ENCODE measurements around the gene USP9Y.
"Not testable (repeated sequence)": the region's sequence is repeated elsewhere in the genome, so short reads cannot be mapped to it uniquely, and the experiment has no call there.

The USP9Y gene, protein sequence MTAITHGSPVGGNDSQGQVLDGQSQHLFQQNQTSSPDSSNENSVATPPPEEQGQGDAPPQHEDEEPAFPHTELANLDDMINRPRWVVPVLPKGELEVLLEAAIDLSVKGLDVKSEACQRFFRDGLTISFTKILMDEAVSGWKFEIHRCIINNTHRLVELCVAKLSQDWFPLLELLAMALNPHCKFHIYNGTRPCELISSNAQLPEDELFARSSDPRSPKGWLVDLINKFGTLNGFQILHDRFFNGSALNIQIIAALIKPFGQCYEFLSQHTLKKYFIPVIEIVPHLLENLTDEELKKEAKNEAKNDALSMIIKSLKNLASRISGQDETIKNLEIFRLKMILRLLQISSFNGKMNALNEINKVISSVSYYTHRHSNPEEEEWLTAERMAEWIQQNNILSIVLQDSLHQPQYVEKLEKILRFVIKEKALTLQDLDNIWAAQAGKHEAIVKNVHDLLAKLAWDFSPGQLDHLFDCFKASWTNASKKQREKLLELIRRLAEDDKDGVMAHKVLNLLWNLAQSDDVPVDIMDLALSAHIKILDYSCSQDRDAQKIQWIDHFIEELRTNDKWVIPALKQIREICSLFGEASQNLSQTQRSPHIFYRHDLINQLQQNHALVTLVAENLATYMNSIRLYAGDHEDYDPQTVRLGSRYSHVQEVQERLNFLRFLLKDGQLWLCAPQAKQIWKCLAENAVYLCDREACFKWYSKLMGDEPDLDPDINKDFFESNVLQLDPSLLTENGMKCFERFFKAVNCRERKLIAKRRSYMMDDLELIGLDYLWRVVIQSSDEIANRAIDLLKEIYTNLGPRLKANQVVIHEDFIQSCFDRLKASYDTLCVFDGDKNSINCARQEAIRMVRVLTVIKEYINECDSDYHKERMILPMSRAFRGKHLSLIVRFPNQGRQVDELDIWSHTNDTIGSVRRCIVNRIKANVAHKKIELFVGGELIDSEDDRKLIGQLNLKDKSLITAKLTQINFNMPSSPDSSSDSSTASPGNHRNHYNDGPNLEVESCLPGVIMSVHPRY (N-terminal part only)

GRCh38 chrY:12701181-12701695 is at the start of gene USP9Y:
Gene USP9Y, plus strand, starts transcription at chrY:12701231. Its CDS starts 8,217 bp downstream, at chrY:12709448.
- no peak for DNase-seq

DNA sequence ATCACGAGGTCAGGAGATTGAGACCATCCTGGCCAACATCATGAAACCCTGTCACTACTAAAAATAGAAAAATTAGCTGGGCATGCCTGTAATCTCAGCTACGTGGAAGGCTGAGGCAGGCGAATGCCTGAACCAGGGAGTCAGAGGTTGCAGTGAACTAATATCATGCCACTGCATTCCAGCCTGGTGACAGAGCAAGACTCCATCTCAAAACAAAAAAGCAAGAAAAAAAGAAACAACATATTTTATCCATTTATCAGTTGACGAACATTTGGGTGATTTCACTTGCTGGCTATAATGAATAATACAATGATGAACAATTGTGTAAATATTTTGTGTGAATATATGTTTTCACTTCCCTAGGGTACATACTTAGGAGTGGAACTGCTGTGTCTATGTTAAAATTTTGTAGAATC is 49.4 kb upstream of the USP9Y start:
- DNase-seq, result no peak

DNA sequence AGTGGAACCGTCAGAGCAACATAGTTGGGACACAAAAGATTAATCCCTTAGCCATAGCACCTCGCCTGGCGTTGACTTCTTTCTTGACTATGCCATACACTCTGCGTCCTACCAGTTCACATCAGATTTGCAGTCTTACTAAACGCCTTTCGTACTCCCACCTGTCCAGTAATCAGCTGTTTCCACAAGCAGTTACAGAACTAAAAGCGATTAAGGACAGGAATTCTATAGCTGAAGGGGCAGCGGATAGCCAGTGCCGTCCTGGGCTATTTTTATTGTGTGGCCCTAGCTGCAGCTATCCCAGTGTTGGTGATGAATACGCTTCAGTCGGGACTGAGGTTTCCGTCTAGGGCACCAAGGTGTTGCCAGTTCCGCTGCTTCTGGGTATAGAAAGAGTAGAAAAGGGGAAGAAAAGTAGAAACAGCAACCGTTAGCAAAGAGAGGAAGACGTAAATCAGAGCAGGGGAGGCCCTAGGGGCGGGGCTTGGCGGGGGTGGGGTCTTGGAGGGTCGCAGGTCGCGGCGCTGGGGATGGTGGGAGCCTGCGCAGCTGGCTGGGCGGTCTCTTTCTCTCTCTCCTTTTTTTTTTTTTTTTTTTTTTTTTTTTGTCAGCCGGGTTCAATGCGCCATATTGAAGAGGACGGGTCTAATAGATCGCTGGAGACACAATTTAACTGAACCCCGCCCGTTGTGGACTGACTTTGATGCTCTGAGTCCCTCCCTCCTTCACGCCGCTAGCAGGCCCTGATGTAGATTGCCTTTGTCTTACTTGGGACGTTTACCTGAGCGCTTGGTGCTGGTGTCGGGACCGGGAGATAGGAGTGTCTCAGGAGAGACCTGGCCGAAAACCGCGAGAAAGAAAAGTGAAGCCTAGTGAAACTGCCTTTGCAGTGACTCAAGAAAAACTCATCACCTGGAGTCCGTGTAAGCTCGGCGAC is 39.0 kb upstream of the USP9Y start:
- no peak for DNase-seq

DNA sequence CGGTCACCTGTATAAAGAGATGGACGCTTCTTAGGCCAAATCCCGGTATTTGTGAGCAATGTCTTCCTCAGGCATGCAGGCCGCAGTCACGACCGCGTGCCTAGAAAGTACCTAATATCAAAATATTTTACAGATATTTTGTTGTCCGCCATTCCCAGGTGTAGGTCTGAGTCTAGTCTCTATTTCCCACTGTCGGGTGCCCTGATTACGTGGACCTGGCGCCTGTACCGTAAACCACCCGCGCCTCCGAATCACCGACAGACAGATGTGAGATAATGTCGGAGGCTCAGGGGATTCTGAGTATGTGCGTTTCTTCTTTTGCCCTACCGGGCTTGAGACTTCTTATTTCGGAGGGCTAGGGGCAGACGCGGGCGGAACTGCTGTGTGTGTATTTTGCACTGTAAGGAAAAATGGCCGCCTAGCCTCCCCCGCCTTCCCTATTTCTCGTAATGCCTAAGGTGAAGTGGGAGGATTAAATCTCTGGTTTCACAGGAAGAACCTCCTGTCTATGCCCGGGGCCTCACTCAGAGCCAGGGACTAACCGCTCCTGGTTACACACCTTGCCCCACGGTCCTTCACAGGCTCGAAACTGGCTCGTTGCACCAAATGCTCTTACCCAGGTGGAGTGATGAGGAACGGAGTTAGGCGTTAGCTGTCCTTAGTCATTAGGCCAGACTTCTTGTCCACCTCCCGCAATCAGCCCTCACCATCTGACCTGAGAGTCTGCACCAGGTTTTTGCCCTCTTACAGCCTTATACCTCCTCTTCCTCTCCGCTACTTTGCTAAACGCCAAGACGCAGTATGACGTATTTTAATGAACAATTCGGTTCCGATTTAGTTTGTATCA is 38.1 kb upstream of the USP9Y start:
- no peak for DNase-seq

DNA sequence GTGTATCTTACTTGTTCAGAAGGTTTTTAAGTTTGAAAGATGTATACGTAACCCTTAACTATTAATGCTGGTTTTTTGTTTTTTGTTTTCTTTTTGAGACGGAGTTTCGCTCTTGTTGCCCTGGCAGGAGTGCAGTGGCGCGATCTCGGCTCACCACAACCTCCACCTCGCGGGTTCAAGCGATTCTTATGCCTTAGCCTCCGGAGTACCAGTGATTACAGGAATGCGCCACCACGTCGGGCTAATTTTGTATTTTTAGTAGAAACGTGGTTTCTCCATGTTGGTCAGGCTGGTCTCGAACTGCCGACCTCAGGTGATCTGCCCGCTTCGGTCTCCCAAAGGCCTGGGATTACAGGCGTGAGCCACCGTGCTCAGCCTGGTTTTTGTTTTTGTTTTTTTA is 37.2 kb upstream of the USP9Y start:
- DNase-seq, result not testable (repeated sequence)

DNA sequence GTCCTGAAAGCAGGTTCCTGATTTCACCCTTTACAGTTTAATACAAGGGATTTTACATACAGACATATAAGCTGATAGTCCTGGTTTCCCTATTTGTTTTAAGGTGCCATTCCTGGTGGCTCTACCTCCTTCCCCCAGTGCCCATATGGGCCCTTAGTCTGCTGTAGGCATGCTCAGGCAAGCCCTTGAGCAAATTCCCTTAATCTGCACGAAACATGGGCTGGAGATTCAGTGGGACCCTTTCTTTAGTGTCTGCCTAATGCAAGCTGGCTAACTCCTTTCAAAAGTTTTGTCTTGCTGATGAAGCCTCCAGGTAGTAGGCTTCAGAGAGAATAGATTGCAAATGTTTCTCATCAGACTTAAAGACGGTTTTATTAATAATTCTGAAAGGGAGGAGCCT is 22.9 kb upstream of the USP9Y start:
- DNase-seq, result no peak

DNA sequence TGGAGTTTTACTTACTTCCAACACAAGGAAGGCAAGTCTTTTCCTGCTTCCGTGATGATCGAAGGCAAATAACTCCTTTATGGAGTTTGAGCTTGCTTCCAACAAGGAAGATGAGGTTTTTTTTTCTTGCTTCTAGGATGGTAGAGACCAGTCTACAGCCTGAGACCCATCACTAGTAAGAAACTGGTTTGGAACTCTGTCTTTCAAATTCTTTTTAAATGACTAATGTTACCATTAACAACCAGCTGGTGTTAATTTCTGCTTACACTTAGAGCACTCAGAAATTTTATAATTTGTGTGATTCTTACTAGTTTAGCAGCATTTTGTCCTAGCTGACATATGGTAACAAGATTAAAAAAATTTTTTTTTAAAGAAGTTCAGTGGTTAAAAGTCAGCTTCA is 19.5 kb upstream of the USP9Y start:
- DNase-seq, result no peak

DNA sequence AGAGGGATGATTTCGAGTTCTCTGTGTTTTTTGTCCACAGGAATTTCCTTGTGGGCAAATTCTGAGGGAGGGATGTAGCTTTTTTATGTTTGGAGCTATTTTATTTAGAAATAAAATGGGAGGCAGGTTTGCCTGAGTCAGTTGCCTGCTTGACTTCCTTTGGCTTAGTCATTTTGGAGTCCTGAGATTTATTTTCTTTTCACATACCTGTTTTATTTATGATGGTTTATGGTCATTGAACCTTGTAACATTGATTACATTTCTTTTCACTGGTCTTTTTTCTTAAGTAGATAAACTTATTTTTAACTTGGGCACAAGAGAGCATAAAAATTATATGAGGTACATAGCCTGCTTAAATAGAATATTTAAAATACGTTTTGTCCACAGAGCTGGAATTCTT is 12.7 kb upstream of the USP9Y start:
- no peak for DNase-seq

GRCh38 chrY:12700087-12700486 is 944 bp upstream of the USP9Y start:
- DNase-seq, result no peak

- no peak for DNase-seq
Observed at GRCh38 chrY:12702174-12702573, 1.1 kb downstream of the USP9Y start.

GRCh38 chrY:12710460-12710859 is 9.4 kb downstream of the USP9Y start:
- no peak for DNase-seq

GRCh38 chrY:12715376-12715775 is 14.3 kb downstream of the USP9Y start:
- no peak for DNase-seq

DNA sequence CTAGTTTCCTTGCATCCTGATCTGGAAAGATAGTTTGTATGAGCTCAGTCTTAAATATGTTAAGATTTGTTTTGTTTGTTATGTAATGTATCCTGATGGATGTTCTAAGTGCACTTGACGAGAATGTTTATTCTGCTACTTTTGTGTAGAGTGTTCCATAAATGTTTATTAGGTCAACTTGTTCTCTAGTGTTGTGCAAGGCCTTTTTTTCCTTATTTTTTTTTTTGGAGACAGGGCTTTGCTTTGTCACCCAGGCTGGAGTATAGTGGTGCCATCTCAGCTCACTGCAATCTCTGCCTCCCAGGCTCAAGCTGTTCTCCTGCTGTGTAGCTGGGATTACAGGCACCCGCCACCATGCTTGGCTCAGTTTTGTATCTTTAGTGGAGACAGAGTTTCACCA is 28.7 kb downstream of the USP9Y start:
- DNase-seq, result no peak

- DNase-seq, result no peak
Observed at GRCh38 chrY:12733625-12734024, 32.6 kb downstream of the USP9Y start.

DNA sequence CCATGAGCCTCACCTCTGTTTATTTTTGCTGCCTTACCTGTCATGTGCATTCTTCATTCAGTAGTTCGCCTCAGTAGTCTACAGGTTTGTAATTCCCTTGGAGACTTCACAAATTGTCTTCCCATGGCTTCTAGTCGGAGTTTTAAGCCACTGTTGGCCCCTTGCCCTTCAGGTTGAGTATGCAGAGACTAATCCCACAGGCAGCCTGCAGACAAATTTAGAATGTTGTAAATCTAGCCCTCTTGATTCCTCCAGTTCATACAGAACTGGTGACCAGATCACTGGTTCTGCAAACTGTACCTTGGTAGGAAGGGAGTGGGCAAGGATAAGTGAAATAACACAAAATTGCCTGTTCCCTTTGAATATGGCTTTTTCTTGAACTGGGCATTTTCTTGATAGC is 33.0 kb downstream of the USP9Y start:
- no peak for DNase-seq

- DNase-seq, result no peak
Observed at GRCh38 chrY:12741414-12741813, 40.4 kb downstream of the USP9Y start.

GRCh38 chrY:12742725-12743124 is 41.7 kb downstream of the USP9Y start:
- DNase-seq, result no peak

DNA sequence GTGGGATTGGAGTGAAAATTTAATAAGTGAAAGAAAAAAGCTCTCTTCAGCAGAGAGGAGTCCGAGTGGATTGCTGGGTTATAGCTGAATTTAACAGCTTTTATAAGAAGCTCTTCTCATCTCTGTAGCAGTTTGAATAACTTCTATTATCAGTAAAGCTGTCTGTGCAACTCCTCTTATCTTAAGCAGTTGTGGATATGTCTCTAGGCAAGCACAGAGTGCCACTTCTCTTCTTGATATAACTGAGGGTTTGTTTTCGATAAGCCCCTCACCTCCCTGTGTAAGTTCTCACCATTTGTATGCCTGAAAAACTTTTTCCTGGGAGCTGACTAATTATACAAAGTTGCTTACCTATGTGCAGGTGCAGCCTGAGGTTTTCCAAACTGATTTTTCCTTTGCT is 43.1 kb downstream of the USP9Y start:
- DNase-seq, result no peak

- no peak for DNase-seq
Observed at GRCh38 chrY:12749293-12749692, 48.3 kb downstream of the USP9Y start.

- no peak for DNase-seq
Observed at GRCh38 chrY:12752856-12753255, 51.8 kb downstream of the USP9Y start.

GRCh38 chrY:12756021-12756420 is 55.0 kb downstream of the USP9Y start:
- DNase-seq, result no peak
